GM19099 (cell line): ENCODE measurements around the gene FAM13C.

ENCODE experiments used
- POLR2A ChIP-seq: IDR thresholded peaks from 3 replicates; pipeline ENCODE4 v1.6.1; 2011; ENCODE audit warnings: low read depth; ENCODE audit not compliant: insufficient read length; ENCODE audit errors: extremely low read depth

Gene FAM13C

DNA sequence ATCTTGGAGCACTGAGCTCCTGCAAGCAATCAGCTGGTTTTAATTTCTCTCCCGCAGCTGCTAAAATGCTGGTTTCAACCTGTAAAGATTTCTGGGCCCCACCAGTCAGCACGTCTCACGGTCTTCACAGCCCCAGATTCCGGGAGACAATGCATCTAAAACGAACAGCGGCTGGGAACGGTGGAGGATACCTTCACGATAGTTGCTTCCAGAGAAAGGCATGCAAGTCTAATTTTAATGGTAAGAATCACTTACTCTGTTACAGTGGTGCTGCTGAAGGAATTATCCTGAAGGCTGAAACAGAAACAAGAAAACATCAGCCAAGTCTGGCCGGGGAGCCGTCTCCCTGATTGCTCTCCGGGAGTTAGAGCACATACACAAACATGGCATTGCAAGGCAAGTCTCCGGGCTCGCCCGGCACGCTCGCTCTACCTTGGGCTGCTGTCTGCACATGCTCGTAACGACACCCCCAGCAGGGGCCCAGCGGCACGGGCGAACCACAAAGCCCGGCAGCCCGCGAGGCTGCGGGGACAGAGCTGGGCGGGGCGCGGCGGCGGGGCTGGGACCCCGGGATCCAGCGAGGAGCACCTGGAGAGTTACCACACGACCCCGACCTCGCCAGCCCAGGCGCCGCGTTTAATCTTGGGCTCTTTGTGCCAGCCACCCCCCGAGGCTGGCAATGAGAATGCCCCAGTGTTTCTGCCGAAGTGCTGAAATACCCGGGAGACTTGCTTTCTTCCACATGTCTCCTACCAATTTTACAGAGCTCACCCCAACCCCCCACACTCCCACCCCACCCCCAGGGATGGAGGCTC lies at the start of gene FAM13C:
Gene FAM13C (minus strand): TSS at position 406 of the 815 bp plus-strand sequence. CDS start 89 bp downstream, at position 317.
- TF ChIP-seq POLR2A = no peak

- no peak for TF ChIP-seq POLR2A
These were observed 42.9 kb upstream of the FAM13C start for GRCh38 chr10:59405235-59405634.

DNA sequence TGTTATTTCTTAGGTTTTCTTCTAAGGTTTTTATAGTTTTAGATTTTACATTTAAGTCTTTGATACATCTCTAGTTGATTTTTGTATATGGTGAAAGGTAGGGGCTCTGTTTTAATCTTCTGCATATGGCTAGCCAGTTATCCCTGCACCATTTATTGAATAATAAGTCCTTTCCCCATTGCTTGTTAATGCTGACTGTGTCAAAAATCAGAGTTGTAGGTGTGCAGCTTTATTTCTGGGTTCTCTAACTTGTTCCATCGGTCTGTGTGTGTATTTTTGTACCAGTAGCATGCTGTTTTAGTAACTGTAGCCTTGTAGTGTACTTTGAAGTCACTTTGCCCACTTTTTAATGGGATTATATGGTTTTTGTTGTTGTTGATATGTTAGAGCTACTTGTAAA lies 37.9 kb upstream of the FAM13C start:
- TF ChIP-seq POLR2A = no peak

GRCh38 chr10:59397961-59398360 lies 35.6 kb upstream of the FAM13C start:
- no peak for TF ChIP-seq POLR2A

DNA sequence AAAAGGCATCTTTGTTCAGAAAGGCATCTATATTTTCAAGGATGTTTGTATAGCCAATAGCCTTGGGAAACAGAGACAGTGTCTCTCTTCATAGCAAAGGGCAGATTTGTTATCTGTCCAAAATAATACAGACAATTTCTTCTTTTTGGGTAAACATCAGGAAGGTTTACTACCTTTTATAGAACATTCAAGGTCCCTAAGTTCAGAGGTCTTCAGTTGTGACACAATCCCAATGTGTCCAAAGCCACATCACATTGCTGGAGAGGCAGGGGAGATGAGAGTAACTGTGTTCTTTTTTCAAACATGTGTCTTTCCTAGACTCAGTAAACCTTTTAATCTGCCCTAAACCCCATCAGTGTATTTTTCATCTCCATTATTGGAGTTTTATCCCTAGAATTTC lies 33.6 kb upstream of the FAM13C start:
- no peak for TF ChIP-seq POLR2A

- no peak for TF ChIP-seq POLR2A
These were observed 31.0 kb upstream of the FAM13C start for GRCh38 chr10:59393349-59393748.

- no peak for TF ChIP-seq POLR2A
These were observed 28.7 kb upstream of the FAM13C start for GRCh38 chr10:59391060-59391459.

- TF ChIP-seq POLR2A = no peak
These were observed 26.3 kb upstream of the FAM13C start for GRCh38 chr10:59388671-59388976.

DNA sequence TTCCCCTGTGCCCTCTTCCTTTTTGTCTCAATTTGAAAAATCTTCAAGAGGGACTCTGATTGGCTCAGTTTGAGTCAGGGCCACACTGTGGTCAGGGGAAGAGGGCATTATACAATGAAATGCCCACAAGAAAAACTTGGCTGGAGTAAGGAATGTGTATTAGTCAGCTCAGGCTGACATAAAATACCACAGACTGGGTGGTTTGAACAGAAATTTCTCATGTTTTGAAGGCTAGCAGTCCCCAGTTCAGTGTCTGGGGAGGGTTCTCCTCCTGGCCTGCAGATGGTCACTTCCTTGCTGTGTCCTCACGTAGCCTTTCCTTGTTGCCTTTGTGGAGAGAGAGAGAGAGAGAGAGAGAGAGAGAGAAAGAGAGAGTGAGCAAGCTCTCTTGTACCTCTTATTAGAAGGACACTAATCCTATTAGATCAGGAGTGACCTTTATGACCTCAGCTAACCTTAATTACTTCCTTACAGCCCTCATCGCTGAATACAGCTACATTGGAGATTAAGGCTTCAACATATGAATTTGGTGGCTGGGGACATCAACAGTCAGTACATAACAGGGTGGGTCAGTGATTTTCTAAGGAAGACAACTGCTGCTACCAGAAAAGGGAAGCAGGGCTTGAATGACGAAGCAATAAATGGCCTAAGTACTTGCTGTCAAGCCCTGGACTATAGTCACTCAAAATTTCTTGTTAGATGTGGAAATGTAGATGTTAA lies 25.8 kb upstream of the FAM13C start:
- no peak for TF ChIP-seq POLR2A

DNA sequence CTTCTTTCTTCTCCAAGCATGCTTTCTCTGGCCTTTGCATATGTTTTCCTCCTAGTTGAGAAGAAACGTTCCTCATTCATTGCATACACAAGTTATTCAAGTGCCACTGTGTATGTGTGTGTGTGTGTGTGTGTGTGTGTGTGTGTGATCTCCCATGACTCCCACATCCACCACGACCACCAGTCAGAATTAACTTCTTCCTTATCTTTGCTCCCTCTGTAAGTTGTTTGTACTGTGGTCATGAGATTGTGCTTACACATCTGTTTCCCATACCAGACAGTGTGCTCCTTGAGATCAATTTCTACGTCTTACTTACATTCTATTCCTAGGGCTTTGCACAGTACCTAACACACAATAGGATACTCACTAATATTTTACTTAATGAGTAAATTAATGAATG lies 22.4 kb upstream of the FAM13C start:
- no peak for TF ChIP-seq POLR2A

DNA sequence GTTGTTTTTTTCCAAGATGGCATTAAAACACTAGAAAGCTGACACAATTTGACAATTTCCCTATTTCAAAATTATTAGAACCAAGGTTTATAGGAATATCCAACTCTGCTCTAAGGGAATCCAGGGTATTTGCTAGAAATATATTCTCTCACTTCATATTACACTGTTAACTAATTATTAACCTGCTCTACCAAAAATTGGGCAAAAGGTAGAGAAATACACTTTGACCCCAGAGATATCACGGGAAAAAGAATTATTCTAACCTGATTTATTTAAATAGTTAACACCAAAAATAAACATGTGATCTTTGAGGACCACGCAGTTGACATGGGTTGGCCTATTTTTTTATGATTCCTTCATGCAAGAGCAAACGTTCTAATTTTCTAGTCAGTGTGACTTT lies 21.6 kb upstream of the FAM13C start:
- TF ChIP-seq POLR2A = no peak

GRCh38 chr10:59383436-59383835 lies 21.1 kb upstream of the FAM13C start:
- TF ChIP-seq POLR2A = no peak

- no peak for TF ChIP-seq POLR2A
These were observed 20.5 kb upstream of the FAM13C start for GRCh38 chr10:59382831-59383295.

DNA sequence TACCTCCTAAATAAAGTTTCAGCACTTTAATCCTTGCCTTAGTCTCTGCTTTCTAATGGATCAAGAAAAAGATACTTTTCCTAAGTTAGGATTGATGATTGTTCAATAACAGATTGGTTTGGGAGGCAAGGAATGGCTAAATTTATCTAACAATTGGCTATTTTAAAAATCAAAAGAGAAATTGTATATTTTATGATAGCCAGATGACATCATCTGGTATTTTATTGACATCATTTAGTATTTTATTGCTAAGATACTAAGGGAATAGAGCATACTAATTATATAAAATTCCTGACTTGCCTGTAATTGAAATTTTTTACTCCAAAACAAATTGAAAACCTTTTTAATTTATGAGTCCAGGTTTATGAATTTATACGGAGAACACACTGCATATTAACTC lies 19.3 kb upstream of the FAM13C start:
- no peak for TF ChIP-seq POLR2A

- TF ChIP-seq POLR2A = no peak
These were observed 14.5 kb upstream of the FAM13C start for GRCh38 chr10:59376846-59377245.

DNA sequence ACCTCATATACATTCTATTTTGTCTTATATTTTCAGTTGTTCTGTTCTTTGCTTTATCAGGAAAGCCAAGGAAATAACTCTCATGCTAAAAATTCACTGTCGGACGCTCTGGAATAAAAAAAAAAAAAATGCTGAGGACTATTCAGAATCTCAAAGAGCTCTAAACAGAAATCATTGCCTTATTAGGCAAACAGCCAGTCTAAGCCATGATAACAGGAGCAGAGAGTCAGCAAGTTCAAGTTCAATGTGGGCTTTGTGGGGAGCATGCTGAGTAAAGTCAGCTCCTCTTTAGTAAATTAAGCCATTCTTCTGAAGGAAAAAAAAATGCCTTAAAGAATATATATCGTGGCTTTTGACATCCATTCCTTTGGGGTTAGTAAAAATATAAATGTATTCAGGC lies 13.6 kb upstream of the FAM13C start:
- no peak for TF ChIP-seq POLR2A
